NCI-H510A (cell line): ENCODE results near the gene NPRL2.
"Not testable (repeated sequence)": the region's sequence is repeated elsewhere in the genome, so short reads cannot be mapped to it uniquely, and the experiment has no call there.

ENCODE experiments used
- DNase-seq: peaks from one replicate; lab custom pipeline; 2025; lab: John Stamatoyannopoulos, UW

Gene NPRL2

DNA sequence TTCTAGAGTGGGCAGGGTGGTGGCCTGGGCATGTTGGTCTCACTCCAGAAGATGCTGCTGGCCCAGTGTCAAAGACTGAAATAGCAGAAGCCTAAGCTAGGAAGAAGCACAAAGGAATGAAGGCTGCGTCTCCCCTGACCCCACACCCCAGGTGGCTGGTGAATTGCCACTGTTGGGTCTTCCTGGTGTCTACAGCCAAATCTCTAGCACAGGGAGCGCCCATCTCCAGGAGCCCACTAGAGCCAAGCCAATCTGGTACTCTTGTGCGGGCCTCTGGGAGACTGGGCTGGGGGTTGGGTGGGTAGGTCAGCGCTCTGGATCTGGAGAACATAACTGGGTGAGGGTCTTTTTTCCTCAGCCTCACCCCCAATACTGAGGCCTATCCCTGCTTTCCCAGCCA is 23.4 kb downstream of the NPRL2 start:
- no peak for DNase-seq

DNA sequence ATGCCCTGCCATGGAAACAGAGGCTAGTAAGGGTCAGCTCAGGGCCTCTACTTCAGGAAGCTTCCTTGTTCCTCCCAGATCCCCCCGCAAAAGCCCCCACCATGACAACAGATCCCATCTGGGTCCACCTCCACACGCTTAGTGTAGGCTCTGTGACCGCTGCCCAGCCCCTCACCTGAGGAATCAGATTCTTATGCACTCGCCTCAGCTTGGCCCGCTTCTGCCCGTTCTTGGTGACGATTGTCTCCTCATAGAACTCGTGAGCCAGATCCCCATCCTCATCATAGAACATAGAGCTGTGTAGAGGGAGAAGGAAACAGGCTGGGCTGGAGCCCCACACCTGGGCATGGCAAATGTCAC is 24.4 kb downstream of the NPRL2 start:
- DNase-seq: no peak

DNA sequence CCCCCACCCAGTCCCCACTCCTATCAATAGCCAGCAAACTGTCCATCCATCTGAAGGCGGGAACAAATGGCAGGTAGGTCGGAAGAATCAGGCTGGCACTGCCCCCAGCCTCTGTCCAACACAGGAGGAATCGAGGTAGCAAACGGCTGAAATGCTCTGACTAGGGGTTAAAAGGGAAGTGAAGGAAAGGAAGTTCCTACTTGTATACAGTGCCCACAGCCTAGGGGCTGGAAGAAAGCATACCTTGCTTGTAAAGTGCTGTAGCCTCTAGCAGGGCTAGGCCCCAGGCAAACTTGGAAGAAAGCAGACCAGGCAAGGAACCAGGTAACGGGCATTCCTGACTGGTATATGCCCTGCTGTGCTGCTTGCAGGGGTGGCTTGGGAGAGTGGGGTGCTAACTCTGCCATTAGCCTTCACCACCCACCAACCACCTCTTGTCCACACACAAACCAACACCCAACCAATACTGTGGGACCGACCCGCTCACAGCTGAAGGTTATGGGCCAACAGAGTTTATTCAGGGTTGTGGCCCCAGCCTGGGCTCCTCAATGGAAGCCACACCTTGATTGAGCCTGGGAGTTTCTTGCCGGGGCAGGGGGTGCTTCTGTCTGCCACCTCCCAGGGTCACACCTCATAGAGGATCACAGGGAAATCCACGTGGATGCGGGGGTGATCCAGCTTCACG is 24.9 kb downstream of the NPRL2 start:
- DNase-seq: no peak

- no peak for DNase-seq
Measured at GRCh38 chr3:50325113-50325480, 25.5 kb downstream of the NPRL2 start.

DNA sequence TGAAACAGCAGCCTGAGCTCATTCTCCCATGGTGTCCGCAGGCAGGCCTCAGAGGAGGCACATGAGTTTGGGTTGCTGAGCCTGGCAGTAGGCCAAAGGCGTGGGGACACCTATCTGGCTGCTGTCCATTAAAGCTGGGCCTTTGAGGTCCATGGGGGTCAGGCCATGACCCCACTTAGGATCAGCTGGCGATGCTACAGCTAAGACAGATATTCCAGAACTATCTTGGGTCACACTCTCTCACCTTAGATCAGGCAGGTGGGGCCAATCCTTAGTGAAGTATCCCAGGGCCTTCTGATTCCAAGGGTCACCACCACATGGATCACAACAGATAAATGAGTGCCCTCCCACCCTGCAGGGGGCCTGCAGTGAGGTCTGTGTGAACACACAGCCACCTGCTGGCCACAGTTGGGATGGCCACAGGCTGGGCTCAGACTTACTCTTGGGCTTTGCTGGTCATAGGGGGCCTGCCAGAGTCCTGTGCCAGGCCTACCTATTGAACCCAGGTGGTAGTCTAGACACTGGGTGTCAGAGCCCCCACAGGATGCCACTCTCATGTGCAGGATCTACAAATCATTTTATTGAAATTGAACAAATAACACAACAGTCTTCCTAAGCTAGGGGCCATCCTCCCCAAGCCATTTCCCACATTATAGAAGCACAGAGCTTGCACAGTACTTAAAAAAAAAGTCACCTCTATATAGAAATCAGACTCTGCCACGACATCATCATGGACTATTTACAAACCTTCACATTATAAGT is 26.0 kb downstream of the NPRL2 start:
- DNase-seq: peak; percentile 33

DNA sequence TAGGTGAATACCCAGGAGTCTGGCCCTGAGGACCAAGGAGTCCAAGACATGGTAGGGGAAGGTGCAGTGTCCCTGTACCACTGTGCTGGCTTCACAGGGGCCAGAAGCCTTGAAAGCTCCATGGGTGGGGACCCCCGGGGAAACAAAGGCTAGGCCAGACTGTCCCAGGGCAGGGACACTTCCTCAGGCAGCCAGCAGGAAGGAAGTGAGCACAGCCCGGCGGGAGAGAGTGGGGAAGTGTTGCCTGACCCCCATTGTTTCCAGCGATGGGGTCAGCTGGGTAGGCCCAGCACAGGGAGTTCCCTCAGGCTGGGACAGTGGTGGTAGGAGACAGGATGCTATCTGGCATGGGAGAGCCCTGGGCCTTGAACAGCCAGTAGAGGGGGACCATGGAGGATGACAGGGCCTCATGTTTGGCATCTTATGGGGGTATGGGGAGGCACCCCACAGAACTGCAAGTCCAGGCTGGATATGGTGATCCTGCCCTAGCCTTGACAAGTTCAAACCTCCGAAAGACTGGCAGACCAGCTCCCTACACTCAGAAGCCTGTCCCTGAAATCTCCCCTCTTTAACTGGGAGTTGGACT is 26.9 kb downstream of the NPRL2 start:
- no peak for DNase-seq

DNA sequence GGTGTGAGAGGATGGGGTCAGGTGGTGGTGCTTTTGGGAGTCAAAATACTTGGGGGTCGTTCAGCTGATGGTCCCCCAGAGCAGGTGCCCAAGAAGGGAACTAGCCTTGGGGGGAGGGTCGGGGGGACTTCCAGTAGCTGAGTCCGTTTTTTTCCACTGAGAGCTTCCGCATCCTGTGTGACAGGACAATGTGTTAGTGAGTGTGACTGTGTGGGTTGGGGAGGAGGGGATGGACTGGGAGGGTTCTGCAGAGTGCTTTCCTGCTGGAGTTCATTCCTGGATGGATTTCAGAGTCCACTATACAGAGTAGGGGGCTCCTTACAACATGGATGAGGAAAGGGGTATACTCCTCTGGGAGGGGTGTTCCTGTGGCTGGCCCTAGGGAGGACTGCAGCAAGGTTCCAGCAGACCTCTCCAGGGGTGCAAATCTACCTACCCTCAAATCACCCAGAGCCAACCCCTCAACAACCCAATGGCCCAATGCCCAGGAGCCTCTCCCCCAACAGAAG is 27.4 kb downstream of the NPRL2 start:
- no peak for DNase-seq

DNA sequence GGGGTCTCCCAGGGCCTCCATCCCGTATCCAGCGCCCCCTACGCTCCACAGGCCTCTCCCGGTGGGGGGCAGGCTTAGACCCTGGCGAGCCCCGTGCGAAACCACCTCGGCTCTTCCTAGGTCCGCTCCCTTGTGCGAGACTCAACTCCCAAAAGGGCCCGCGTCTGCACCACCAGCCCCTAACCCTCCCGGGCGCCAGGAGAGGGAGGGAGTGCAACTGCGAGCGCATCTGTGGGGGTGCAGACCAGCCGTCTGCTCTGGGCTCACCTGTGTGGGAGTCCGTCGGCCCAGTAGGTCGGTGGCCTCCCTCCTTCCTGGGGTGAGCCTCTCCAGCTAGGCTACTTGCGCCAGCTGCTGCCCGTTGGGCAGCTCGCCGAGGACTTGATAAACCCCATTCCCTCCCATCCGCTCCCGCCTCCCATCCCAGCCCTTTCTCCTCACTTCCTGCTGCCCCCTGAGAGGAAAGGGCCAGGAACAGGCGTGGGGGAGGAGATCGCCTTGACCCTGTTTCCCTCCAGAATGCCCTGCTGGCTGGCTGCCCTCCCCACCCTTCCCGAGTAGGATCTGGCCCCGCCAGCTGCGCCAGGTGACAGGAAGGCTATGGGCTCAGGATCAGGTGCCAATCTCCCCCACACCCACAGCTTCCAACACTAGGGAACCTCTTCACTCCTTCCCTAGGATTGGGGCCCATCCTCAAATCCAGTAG is 28.0 kb downstream of the NPRL2 start, which contains the start of gene HYAL2:
TSS of gene HYAL2 (minus strand) at position 360 of the 706 bp plus-strand sequence. CDS start 2,256 bp downstream, outside the sequence.
- peak; percentile 20 for DNase-seq

GRCh38 chr3:50322115-50322385 is 28.5 kb downstream of the NPRL2 start:
- DNase-seq: no peak

DNA sequence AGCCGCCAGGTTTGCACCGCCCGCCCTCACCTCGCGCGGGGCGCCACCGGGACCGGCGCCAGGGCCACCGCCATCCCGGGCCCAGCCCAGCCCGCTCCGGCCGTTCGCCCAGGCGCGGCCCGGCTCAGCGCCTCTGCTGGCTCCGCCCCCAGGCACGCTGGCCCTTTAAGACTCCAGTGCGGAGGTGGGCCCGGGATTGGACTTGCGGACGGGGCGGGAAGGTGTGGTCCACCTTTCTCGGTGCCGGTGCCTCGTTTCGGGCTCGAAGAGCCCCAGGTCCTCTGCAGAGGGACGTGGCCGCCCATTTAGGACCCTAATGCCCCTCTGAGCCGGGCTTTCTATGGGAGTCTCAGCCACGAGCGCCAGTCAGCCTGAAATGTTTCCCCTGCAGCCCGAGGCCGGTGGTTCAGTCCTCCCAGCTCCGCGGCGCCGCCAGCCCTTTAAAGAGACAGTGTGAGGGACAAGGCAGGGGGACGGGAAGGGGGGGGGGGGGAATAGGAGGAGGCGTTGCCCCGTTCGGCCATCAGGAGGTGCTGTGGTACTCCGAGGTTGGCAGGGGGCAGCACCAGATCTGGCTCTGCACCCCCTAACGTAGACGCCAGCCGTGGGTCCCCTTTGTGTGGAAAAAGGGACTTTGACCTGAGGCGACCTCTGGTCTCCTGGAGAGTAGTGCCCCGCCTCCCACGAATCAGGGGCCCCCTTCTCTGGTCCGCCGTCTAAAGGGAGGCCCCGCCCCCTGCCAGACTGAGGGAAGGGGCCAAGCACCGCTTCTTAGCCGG is 29.1 kb downstream of the NPRL2 start:
- peak; percentile 82 for DNase-seq

DNA sequence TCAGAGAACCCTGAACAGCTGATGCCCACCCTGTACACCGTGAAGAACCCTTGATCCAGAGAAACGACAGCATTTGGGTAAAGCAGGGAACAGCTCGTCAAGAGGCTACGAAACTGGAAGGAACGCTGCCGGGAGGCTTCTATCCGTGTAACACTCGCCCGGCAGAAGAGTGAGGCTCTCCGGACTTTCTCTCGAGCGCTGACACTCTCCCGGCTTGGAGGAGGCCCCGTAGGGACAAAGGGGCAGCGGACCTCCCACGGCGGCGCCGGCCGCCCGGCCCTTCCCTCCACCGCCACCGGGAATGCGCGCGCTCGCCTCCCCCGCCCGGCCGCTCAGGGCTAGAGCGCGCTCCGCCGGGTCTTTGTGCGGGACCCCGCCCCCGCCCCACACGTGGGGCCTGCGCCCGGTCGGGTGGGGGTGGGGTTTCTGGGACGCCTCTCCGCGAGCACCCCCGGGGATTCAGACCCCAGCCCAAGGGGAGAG is 29.7 kb downstream of the NPRL2 start:
- DNase-seq: peak; percentile 48

DNA sequence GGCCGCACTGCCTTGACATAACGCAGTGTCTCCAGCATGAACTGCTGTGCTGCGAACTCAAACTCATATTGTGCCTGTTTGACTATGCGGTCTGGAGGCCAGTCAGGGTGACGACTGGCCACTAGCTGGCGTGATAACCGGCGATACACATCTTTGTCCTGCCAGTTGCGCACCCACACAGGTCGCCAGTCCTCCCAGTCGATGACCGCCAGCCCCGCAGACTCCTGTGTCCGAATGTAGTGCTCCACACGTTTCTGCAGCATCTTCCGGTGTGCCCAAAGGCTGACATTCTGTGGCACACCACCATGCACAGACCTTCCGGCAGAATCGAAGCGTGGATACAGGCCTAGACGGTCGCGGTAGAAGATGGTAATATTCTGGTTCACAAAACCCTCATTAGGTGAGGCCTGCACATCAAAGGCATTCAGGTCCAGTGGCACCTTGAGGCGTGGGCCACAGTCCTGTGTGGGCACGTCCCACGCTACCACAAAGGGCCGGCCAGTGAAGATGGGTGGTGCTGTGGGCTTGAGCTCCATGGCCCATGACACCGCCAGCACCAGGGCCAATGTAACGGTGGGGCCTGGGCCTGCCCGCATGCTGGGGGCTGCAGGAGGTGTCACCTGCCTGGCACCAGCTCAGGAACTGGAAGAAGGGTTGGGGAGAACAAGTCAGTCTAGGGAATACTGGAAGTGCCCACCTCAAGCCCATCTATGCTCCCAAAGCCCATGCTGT is 30.5 kb downstream of the NPRL2 start:
- DNase-seq: no peak

- no peak for DNase-seq
Measured at GRCh38 chr3:50319181-50319893, 31.2 kb downstream of the NPRL2 start.

GRCh38 chr3:50318615-50319014 is 32.0 kb downstream of the NPRL2 start:
- no peak for DNase-seq

GRCh38 chr3:50318163-50318562 is 32.4 kb downstream of the NPRL2 start:
- DNase-seq: no peak

DNA sequence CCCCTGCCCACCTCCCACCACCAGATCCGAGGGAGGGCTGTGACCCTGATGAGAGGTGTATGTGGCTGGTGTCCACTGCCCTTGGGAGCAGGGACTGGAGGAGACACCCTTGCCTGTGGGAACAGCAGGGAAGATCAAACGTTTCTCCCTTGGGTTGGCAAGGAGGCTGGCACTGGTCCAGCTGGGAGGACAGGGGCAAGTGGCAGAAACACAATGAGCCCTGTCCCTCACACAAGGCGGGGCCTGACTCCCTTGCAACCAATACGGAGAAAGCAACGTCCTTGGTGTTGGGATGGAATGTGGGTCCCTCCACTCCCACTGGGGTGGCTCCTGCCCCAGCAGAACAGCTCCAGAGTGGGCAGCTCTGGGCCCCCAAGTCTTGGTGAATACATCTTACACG is 33.3 kb downstream of the NPRL2 start:
- peak; percentile 54 for DNase-seq

GRCh38 chr3:50316657-50317242 is 33.8 kb downstream of the NPRL2 start:
- DNase-seq: peak; percentile 40

DNA sequence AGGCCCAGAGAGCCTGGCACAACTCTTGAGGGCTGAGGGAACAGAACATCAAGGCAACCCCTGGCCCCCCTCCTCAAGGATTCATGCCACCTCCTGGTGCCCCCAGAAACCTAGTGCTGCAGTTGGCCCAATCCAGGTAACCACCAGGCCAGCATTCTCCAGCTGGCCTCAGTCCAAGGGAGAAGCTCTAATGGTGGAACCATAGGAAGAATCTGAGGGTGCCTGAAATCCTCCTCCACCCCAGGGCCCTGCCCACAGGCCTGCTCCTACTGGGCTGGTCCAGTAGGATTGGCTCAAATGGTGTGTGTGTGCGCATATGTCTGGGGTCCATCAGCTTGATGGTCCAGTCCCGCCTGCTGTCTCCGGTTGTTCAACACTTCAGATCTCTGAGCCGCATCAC is 35.8 kb downstream of the NPRL2 start:
- DNase-seq: no peak

- DNase-seq: no peak
Measured at GRCh38 chr3:50314342-50314741, 36.2 kb downstream of the NPRL2 start.

DNA sequence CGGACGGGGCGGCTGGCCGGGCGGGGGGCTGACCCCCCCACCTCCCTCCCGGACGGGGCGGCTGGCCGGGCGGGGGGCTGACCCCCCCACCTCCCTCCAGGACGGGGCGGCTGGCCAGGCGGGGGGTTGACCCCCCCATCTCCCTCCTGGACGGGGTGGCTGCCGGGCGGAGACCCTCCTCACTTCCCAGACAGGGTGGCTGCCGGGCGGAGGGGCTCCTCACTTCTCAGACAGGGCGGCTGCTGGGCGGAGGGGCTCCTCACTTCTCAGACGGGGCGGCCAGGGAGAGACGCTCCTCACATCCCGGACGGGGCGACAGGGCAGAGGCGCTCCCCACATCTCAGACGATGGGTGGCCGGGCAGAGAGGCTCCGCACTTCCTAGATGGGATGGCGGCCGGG is 38.5 kb downstream of the NPRL2 start:
- not testable (repeated sequence) for DNase-seq
